Measurements from ENCODE around the gene ZNF837.

DNA sequence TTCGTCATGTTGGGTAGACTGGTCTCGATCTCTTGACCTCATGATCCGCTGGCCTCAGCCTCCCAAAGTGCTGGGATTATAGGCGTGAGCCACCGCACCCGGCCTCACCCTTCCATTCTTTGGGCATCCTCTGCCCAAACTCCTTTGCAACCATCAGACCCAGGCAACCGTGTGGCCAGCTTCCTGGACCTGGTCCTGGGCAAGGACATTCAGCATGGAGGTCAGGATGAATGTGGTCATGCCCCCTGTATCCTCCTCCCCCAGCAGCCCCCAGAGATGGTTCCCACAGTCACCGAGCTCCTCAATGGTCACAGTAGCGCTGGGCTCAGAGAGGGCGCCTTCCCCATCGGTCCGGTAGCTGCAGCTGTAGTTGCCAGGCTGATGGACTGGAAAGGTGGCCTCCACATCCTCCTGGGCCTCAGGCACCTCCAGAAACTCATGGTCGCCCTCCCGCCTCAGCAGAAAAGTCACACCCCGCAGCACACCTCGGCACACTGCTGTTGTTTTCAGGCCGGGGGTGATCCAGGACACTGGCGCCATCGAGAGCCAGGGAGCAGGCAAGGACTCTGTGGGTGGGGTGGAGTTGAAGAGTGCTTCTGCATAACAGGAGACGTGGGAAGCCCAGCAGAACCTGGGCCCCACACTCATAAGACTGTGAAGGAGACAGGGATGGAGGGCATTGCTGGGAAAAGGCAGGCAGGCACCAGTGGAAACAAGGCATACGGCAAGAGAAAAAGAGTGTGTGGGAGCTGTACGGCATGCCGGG lies 28.7 kb downstream of the ZNF837 start:
- TF ChIP-seq, protein P1, sequence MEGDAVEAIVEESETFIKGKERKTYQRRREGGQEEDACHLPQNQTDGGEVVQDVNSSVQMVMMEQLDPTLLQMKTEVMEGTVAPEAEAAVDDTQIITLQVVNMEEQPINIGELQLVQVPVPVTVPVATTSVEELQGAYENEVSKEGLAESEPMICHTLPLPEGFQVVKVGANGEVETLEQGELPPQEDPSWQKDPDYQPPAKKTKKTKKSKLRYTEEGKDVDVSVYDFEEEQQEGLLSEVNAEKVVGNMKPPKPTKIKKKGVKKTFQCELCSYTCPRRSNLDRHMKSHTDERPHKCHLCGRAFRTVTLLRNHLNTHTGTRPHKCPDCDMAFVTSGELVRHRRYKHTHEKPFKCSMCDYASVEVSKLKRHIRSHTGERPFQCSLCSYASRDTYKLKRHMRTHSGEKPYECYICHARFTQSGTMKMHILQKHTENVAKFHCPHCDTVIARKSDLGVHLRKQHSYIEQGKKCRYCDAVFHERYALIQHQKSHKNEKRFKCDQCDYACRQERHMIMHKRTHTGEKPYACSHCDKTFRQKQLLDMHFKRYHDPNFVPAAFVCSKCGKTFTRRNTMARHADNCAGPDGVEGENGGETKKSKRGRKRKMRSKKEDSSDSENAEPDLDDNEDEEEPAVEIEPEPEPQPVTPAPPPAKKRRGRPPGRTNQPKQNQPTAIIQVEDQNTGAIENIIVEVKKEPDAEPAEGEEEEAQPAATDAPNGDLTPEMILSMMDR (IDR thresholded peaks at IDR 0.05), result no peak
- no peak for TF ChIP-seq EZH2 (IDR thresholded peaks at IDR 0.05; ENCODE audit: borderline replicate concordance, insufficient read depth, low read depth, low read length, poor library complexity, severe bottlenecking)
